MM.1S (cell line): ENCODE data around the gene SPINDOC.

Experiments used
- DNase-seq: peaks from one replicate; pipeline ENCODE4 v3.0.0-alpha.2; 2015
- H2AFZ ChIP-seq: fragments of 300-600 bp; sonication (generic); 2 replicates; pipeline ENCODE4 v1.6.0; 2016; ENCODE audit warnings: antibody characterized with exemption, low read length
- H3F3A ChIP-seq: fragments of 300-600 bp; sonication (generic); 2 replicates; pipeline ENCODE4 v1.6.1; 2016; ENCODE audit warnings: mild to moderate bottlenecking, antibody characterized with exemption, low read length, moderate library complexity, mixed read lengths; ENCODE audit not compliant: insufficient read depth
- H3K27ac ChIP-seq: fragments of 300-600 bp; sonication (generic); 2 replicates; pipeline ENCODE4 v1.5.1; 2016; ENCODE audit warnings: mild to moderate bottlenecking, low read length
- H3K27me3 ChIP-seq: fragments of 300-600 bp; sonication (generic); replicated peaks from 2 replicates; pipeline ENCODE4 v1.6.0; 2016; ENCODE audit warnings: low read length; ENCODE audit not compliant: insufficient read depth
- H3K36me3 ChIP-seq: fragments of 300-600 bp; sonication (generic); replicated peaks from 2 replicates; pipeline ENCODE4 v1.6.1; 2016; ENCODE audit warnings: mild to moderate bottlenecking, low read length, mixed read lengths; ENCODE audit not compliant: insufficient read depth
- H3K4me1 ChIP-seq: fragments of 300-600 bp; sonication (generic); 2 replicates; pipeline ENCODE4 v1.6.1; 2016; ENCODE audit warnings: low read length, mixed read lengths
- H3K4me2 ChIP-seq: fragments of 300-600 bp; sonication (generic); 2 replicates; pipeline ENCODE4 v1.6.0; 2016; ENCODE audit warnings: low read depth, low read length
- H3K4me3 ChIP-seq: fragments of 300-600 bp; sonication (generic); 2 replicates; pipeline ENCODE4 v1.5.1; 2016; ENCODE audit warnings: low read length, mixed read lengths
- H3K79me2 ChIP-seq: fragments of 300-600 bp; sonication (generic); 2 replicates; pipeline ENCODE4 v1.6.1; 2016; ENCODE audit warnings: mixed run types, low read length, mixed read lengths
- H3K9ac ChIP-seq: fragments of 300-600 bp; sonication (generic); 2 replicates; pipeline ENCODE4 v1.6.1; 2016; ENCODE audit warnings: low read length, mixed read lengths
- H3K9me2 ChIP-seq: fragments of 300-600 bp; sonication (generic); replicated peaks from 2 replicates; pipeline ENCODE4 v1.6.1; 2016; ENCODE audit warnings: mild to moderate bottlenecking, low read length, mixed read lengths; ENCODE audit not compliant: insufficient read depth
- H3K9me3 ChIP-seq: fragments of 300-600 bp; sonication (generic); replicated peaks from 2 replicates; pipeline ENCODE4 v1.6.1; 2016; ENCODE audit warnings: mild to moderate bottlenecking, low read length, mixed read lengths; ENCODE audit not compliant: insufficient read depth
- H4K20me1 ChIP-seq: fragments of 300-600 bp; sonication (generic); 2 replicates; pipeline ENCODE4 v1.6.1; 2016; ENCODE audit warnings: mild to moderate bottlenecking, low read length, moderate library complexity, mixed read lengths; ENCODE audit not compliant: insufficient read depth
- EZH2 ChIP-seq: fragments of 300-600 bp; sonication (generic); optimal IDR thresholded peaks from 2 replicates; pipeline ENCODE3; 2017; ENCODE audit warnings: low read depth, mild to moderate bottlenecking, antibody characterized with exemption, low read length, mixed read lengths
- EZH2phosphoT487 ChIP-seq: fragments of 300-600 bp; sonication (generic); IDR thresholded peaks from 2 replicates; pipeline ENCODE4 v1.6.1; 2018; ENCODE audit warnings: antibody characterized with exemption, low read length
- TF ChIP-seq, protein P1 (sequence below): fragments of 300-600 bp; sonication (generic); IDR thresholded peaks from 2 replicates; pipeline ENCODE4 v1.5.1; 2016; ENCODE audit warnings: antibody characterized with exemption, low read length, mixed read lengths

The SPINDOC gene

DNA sequence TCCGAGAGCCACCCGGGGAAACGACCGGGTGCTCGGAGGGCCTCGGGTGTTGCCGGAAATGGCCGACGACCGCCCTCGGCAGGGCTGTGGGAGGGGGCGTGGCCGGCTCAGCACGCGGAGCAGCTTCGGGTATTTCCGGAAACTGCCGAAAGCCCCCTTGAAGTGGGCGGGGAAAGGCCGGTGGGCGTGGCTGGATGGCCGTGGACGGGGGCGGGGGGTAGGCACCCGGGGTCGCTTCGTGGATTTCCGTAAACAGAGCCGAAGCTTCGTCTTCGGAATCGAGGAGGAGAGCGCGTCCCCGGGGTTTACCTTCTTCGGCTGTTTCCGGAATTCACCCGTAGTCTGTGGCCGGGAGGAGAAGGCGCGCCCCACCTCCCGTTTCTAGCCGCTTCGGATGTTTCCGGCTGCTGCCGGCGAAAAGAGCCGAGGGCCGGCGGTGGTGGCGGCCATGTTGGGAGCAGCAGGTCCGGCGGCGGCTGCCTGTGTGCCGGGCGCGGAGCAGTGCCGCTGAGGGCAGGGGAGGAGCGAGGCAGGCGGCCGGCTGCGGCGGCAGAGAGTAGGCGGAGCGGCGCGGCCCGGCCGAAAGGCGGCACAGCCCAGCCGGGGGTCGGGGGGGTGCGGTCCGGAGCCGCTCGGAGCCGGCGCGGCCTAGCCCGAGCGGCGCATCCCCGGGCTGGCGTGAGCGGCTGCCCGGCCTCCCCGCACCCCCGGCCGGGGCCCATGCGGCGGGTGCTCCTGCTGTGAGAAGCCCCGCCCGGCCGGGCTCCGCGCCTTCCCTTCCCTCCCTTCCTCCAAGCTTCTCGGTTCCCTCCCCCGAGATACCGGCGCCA, 25.6 kb downstream of the SPINDOC start, which contains the start of gene MARK2:
TSS of gene MARK2 (plus strand) at position 433 of the 830 bp plus-strand sequence. CDS start at position 830, 397 bp downstream.
- no peaks in the 10 kb centered on the region for H3K27me3 ChIP-seq
- peak within 1 kb of the TSS; percentile 83 for H2AFZ ChIP-seq
- H3K9ac ChIP-seq, result peak within 1 kb of the TSS; percentile 82
- H3K27ac ChIP-seq, result peak within 1 kb of the TSS; percentile 43; the same call in 1 of the 2 replicates
- no peak for TF ChIP-seq EZH2phosphoT487
- TF ChIP-seq, protein P1, sequence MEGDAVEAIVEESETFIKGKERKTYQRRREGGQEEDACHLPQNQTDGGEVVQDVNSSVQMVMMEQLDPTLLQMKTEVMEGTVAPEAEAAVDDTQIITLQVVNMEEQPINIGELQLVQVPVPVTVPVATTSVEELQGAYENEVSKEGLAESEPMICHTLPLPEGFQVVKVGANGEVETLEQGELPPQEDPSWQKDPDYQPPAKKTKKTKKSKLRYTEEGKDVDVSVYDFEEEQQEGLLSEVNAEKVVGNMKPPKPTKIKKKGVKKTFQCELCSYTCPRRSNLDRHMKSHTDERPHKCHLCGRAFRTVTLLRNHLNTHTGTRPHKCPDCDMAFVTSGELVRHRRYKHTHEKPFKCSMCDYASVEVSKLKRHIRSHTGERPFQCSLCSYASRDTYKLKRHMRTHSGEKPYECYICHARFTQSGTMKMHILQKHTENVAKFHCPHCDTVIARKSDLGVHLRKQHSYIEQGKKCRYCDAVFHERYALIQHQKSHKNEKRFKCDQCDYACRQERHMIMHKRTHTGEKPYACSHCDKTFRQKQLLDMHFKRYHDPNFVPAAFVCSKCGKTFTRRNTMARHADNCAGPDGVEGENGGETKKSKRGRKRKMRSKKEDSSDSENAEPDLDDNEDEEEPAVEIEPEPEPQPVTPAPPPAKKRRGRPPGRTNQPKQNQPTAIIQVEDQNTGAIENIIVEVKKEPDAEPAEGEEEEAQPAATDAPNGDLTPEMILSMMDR, result no peak
- no peak for TF ChIP-seq EZH2
- H3F3A ChIP-seq, result peaks cover 9% of the 10 kb centered on the region
- peaks cover 5% of the 10 kb centered on the region; the same call in 1 of the 2 replicates for H4K20me1 ChIP-seq
- H3K4me3 ChIP-seq, result peak within 1 kb of the TSS; percentile 92
- 0 out of 2 replicates have a peak, but pooled peaks cover 2% of the 10 kb centered on the region for H3K36me3 ChIP-seq
- H3K4me1 ChIP-seq, result peaks cover 24% of the 10 kb centered on the region
- H3K9me2 ChIP-seq, result no peaks in the 10 kb centered on the region
- H3K4me2 ChIP-seq, result peak within 1 kb of the TSS; percentile 93
- peaks cover 46% of the 10 kb centered on the region for H3K79me2 ChIP-seq
- peak; percentile 98 for DNase-seq
- H3K9me3 ChIP-seq, result no peaks in the 10 kb centered on the region

DNA sequence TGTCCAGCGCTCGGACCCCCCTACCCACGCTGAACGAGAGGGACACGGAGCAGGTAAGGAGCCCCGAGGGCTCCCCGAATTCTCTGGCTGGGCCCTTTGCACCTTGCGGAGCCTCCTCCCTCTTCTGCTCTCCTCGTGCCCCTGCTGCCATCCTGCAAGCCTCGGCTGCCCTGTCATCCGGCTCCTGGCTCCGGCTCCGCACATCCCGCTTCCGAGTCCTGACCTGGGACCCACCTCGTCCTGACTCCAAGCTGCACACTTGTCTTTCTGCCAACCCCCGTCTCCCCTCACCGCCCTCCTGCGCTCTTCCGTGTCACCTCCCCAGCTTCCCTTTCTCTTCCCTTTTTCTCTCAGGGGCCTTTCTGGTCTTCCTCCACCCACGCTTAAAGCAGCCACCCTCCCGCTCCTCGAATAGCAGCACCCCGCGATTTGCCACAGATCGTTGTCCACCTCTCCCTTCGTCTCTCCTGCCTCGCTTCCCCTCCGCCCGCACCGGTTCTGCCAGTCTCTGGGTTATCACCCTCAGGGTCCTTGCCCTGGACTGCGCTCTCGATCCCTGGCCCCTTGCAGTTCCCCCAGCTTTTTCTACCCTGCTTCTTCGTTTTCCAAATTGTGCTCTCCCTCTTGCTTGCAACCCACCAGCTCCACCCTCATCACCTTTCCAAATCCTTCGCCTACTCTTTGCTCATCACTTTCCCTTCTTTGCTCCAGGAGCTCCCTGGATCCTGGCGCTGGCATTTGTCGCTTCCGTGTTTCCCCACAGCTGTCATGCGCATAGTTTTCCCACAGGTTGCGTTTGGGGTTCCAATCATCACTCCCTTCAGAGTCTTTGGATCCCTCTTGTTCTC, 26.5 kb downstream of the SPINDOC start:
- Histone ChIP-seq H3K27me3 (no peaks in the 10 kb centered on the region), H3F3A (peaks cover 9% of the 10 kb centered on the region), H3K4me3 (peak overlapping the region; percentile 92), H3K9me2 (no peaks in the 10 kb centered on the region), H3K4me2 (peak overlapping the region; percentile 75), H2AFZ (no peak overlapping the region), H3K27ac (peak overlapping the region; percentile 1; the same call in 1 of the 2 replicates), H4K20me1 (peaks cover 5% of the 10 kb centered on the region; the same call in 1 of the 2 replicates), H3K79me2 (peaks cover 55% of the 10 kb centered on the region), H3K4me1 (peaks cover 24% of the 10 kb centered on the region), H3K9me3 (no peaks in the 10 kb centered on the region), H3K9ac (peak overlapping the region; percentile 82), H3K36me3 (0 out of 2 replicates have a peak, but pooled peaks cover 2% of the 10 kb centered on the region)
- TF ChIP-seq EZH2, result no peak
- TF ChIP-seq, protein P1, result no peak
- TF ChIP-seq EZH2phosphoT487, result no peak
- no peak for DNase-seq

DNA sequence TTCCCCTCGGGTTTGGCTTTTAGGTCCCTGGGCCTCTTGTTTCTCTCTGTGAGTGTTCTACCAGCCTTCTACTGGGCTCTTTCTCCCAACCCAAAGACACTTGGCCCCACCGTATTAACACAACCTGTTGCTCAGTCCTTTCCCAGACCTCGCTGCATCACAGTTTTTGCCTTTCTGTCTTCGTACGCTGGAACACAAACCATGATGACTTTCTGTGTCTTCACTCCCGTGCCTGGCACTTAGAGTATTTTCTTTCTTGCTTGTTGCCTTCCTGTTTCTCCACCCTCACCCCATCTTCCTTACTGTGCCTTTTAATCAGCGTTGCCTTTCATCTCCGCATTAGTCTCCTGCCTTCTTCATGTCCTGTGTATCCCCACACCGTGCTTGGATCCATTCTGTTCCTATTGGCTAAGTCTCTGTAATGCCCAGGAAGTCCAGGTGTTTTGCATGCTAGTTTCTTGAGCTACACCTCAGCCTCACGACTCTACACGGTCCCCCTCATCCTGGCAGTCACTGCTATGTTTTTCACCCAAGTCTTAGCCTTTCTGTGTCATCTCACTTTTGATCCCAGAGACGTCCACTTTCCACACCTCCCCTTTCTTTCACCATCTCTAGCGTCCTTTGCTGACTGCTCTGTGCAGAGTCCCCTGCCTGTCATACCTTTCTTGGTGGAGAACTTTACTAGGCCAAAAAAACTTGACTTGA, 27.3 kb downstream of the SPINDOC start:
- H3K9me3 ChIP-seq, result no peaks in the 10 kb centered on the region
- H3K27ac ChIP-seq, result peak overlapping the region; percentile 1; the same call in 1 of the 2 replicates
- no peak for TF ChIP-seq EZH2

More for the DNA sequence above, 27.3 kb downstream of the SPINDOC start:
- no peak overlapping the region for H2AFZ ChIP-seq
- H3K9ac ChIP-seq, result peak overlapping the region; percentile 82; the same call in 1 of the 2 replicates
- H3K4me3 ChIP-seq, result peak overlapping the region; percentile 92
- no peaks in the 10 kb centered on the region for H3K27me3 ChIP-seq
- H3K36me3 ChIP-seq, result 0 out of 2 replicates have a peak, but pooled peaks cover 2% of the 10 kb centered on the region
- H4K20me1 ChIP-seq, result peaks cover 5% of the 10 kb centered on the region; the same call in 1 of the 2 replicates
- no peaks in the 10 kb centered on the region for H3K9me2 ChIP-seq
- peak overlapping the region; percentile 75 for H3K4me2 ChIP-seq
- peaks cover 9% of the 10 kb centered on the region for H3F3A ChIP-seq
- peak; percentile 31 for DNase-seq
- H3K4me1 ChIP-seq, result peaks cover 24% of the 10 kb centered on the region
- H3K79me2 ChIP-seq, result peaks cover 62% of the 10 kb centered on the region
